B cell (primary cell): ENCODE measurements around the gene CYP4F2. TPM values are rescaled to one million over a fixed set of nuclear protein-coding genes. Genes with fewer than 3 reads are reported as not detected.

Experiments used
- ATAC-seq: fragments of 200-7000 bp; cut with Tn5 transposase; one replicate; pipeline ENCODE4 v1.10.0; 2021; ENCODE audit warnings: low read depth, mild to moderate bottlenecking, moderate number of reproducible peaks, moderate library complexity
- CTCF ChIA-PET: fragments of 350-600 bp; sonication (Branson Sonifier 250); formaldehyde crosslinking; loops from one replicate; lab custom pipeline; 2021; ENCODE audit warnings: antibody characterized with exemption, inconsistent platforms; lab: Charles Lee
- POLR2A ChIA-PET: fragments of 350-600 bp; sonication (Branson Sonifier 250); formaldehyde crosslinking; loops from one replicate; lab custom pipeline; 2021; ENCODE audit warnings: antibody characterized with exemption; lab: Charles Lee
- DNase-seq: peaks from one replicate; pipeline ENCODE4 v3.0.0; 2013
- H2AFZ ChIP-seq: 2 replicates; pipeline ENCODE4 v1.6.1; 2012; ENCODE audit warnings: mild to moderate bottlenecking, low read depth, low read length; ENCODE audit not compliant: insufficient read depth, poor library complexity, severe bottlenecking
- H3K27ac ChIP-seq, 2 donors: 1 replicate in 1 of 2; 2 replicates in 1 of 2; pipeline ENCODE4 v1.5.1; 2012 to 2013; ENCODE audit warnings: low read length in 2 of 2, mild to moderate bottlenecking in 2 of 2, moderate library complexity in 1 of 2
- H3K27me3 ChIP-seq, 4 experiments: fragments of 200-600 bp in 1 of 4; sonication (generic) in 1 of 4; replicated peaks in 1 of 4; 1 replicate in 2 of 4; 2 replicates in 2 of 4; pipeline versions ENCODE4 v1.6.1 to v1.7.0; 2013 to 2016; ENCODE audit warnings: low read length in 3 of 4, mild to moderate bottlenecking in 2 of 4, mixed read lengths in 1 of 4, moderate library complexity in 1 of 4; ENCODE audit not compliant: insufficient read depth in 4 of 4, control insufficient read depth in 3 of 4; ENCODE audit errors: control extremely low read depth in 1 of 4
- H3K36me3 ChIP-seq, 2 experiments: replicated peaks in 1 of 2; 1 replicate in 1 of 2; 2 replicates in 1 of 2; pipeline versions ENCODE4 v1.6.1 to v1.7.1; 2013; ENCODE audit warnings: low read length in 1 of 2; ENCODE audit not compliant: insufficient read depth in 2 of 2, control insufficient read depth in 1 of 2; ENCODE audit errors: control extremely low read depth in 1 of 2, extremely low read depth in 1 of 2
- H3K4me1 ChIP-seq, 2 donors: fragments of 200-600 bp in 1 of 2; sonication (generic) in 1 of 2; 1 replicate in 1 of 2; 2 replicates in 1 of 2; pipeline versions ENCODE4 v1.5.1 to v1.6.1; 2013 to 2017; ENCODE audit warnings: low read length in 2 of 2; ENCODE audit not compliant: control insufficient read depth in 2 of 2, insufficient read depth in 2 of 2
- H3K4me2 ChIP-seq: replicated peaks from 2 replicates; pipeline ENCODE3; 2012; ENCODE audit warnings: mild to moderate bottlenecking, low read depth, low read length; ENCODE audit not compliant: poor library complexity, severe bottlenecking
- H3K4me3 ChIP-seq, 5 experiments: fragments of 200-600 bp in 1 of 5; sonication (generic) in 1 of 5; 1 replicate in 3 of 5; 2 replicates in 2 of 5; pipeline versions ENCODE4 v1.5.1 to v1.7.0; 2011 to 2016; ENCODE audit warnings: low read length in 4 of 5, mild to moderate bottlenecking in 4 of 5, low read depth in 2 of 5, control low read depth in 1 of 5, moderate library complexity in 1 of 5; ENCODE audit not compliant: insufficient read depth in 1 of 5; ENCODE audit errors: control extremely low read depth in 1 of 5, extremely low read depth in 1 of 5
- H3K79me2 ChIP-seq: fragments of 200-600 bp; sonication (generic); one replicate; pipeline ENCODE4 v1.6.0; 2016; ENCODE audit warnings: low read length; ENCODE audit not compliant: control insufficient read depth, insufficient read depth
- H3K9ac ChIP-seq: fragments of 200-600 bp; sonication (generic); 2 replicates; pipeline ENCODE4 v1.6.1; 2017; ENCODE audit warnings: mild to moderate bottlenecking, low read length, moderate library complexity
- H3K9me3 ChIP-seq, 3 donors: one replicate each; pipeline versions ENCODE4 v1.6.1 to v1.7.1; 2013; ENCODE audit warnings: low read length in 2 of 3; ENCODE audit not compliant: control insufficient read depth in 2 of 3, insufficient read depth in 1 of 3; ENCODE audit errors: control extremely low read depth in 1 of 3
- H4K20me1 ChIP-seq: 2 replicates; pipeline ENCODE4 v1.6.0; 2012; ENCODE audit warnings: mild to moderate bottlenecking, low read length; ENCODE audit not compliant: insufficient read depth, control insufficient read depth, poor library complexity, severe bottlenecking
- H3K27ac Mint-ChIP-seq: one replicate; pipeline ENCODE4 v1.8.0; 2021; ENCODE audit warnings: mixed read lengths
- H3K27me3 Mint-ChIP-seq: one replicate; pipeline ENCODE4 v1.8.0; 2021; ENCODE audit warnings: mixed read lengths
- H3K4me1 Mint-ChIP-seq: one replicate; pipeline ENCODE4 v1.8.0; 2021; ENCODE audit warnings: mixed read lengths
- H3K4me3 Mint-ChIP-seq: one replicate; pipeline ENCODE4 v1.8.0; 2021; ENCODE audit warnings: mixed read lengths
- H3K9me3 Mint-ChIP-seq: one replicate; pipeline ENCODE4 v1.8.0; 2022; ENCODE audit warnings: mixed read lengths; ENCODE audit not compliant: insufficient read depth
- EZH2 ChIP-seq: IDR thresholded peaks from 2 replicates; pipeline ENCODE4 v1.6.1; 2012; ENCODE audit warnings: borderline replicate concordance, low read depth, mild to moderate bottlenecking, moderate library complexity, low read length; ENCODE audit not compliant: insufficient read depth, poor library complexity, severe bottlenecking
- WGBS: methylation state at CpG from one replicate; pipeline ENCODE4 v1.1.5; 2013; ENCODE audit warnings: missing lambda C conversion rate; ENCODE audit not compliant: insufficient coverage; 5-methylcytosine and 5-hydroxymethylcytosine counted together
- intact Hi-C: fragments of 100-400 bp; cut with micrococcal nuclease; formaldehyde crosslinking; loops from one replicate; pipeline ENCODE4 v1.10.0; 2022
- polyA plus RNA-seq: library from polyadenylated mRNA; depleted of rRNA; stranded (reverse); fragments of >200 nt; gene quantifications from 2 replicates; pipeline ENCODE4 v1.2.3, GENCODE V29; 2012
- total RNA-seq, 2 donors: library from RNA; stranded (reverse); fragments of 120-200 nt in 1 of 2; gene quantifications; 1 replicate in 1 of 2; 2 replicates in 1 of 2; pipeline versions ENCODE4 v1.2.3 to v1.2.4, GENCODE V29; 2013 to 2022
- TF ChIP-seq, protein P1 (sequence below): fragments of 200-600 bp; IDR thresholded peaks from one replicate; pipeline ENCODE4 v1.8.0; 2022; ENCODE audit warnings: antibody characterized with exemption, mild to moderate bottlenecking

Gene CYP4F2
- total and polyA plus RNA-seq, 2 donors (not counting 1 experiment from before 2014, with no cell fraction given) = not detected

- H3K9ac ChIP-seq = no peak overlapping the region
- DNase-seq (no peak), ATAC-seq (no peak)
- ChIA-PET CTCF (no interaction called here), POLR2A (no interaction called here)
- peaks cover 0 to 3% (median 0%) of the 10 kb centered on the region in 4 experiments for H3K27me3 ChIP-seq
- no peaks in the 10 kb centered on the region for H3K4me1 ChIP-seq
- Mint-ChIP-seq H3K4me1 (no peaks in the 10 kb centered on the region), H3K27me3 (peaks cover 19% of the 10 kb centered on the region), H3K9me3 (no peaks in the 10 kb centered on the region), H3K27ac (no peak overlapping the region), H3K4me3 (no peak overlapping the region)
- TF ChIP-seq EZH2 = no peak
- TF ChIP-seq, protein P1, sequence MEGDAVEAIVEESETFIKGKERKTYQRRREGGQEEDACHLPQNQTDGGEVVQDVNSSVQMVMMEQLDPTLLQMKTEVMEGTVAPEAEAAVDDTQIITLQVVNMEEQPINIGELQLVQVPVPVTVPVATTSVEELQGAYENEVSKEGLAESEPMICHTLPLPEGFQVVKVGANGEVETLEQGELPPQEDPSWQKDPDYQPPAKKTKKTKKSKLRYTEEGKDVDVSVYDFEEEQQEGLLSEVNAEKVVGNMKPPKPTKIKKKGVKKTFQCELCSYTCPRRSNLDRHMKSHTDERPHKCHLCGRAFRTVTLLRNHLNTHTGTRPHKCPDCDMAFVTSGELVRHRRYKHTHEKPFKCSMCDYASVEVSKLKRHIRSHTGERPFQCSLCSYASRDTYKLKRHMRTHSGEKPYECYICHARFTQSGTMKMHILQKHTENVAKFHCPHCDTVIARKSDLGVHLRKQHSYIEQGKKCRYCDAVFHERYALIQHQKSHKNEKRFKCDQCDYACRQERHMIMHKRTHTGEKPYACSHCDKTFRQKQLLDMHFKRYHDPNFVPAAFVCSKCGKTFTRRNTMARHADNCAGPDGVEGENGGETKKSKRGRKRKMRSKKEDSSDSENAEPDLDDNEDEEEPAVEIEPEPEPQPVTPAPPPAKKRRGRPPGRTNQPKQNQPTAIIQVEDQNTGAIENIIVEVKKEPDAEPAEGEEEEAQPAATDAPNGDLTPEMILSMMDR = no peak
- H3K9me3 ChIP-seq = no peaks in the 10 kb centered on the region
- H3K4me3 ChIP-seq = no peak overlapping the region
- no peaks in the 10 kb centered on the region for H4K20me1 ChIP-seq
- 44% methylated on average over 6 of the region's 7 CpGs for WGBS
- no peaks in the 10 kb centered on the region for H3K79me2 ChIP-seq
- no peak overlapping the region for H3K4me2 ChIP-seq
- no peaks in the 10 kb centered on the region for H3K36me3 ChIP-seq
- no peak overlapping the region for H3K27ac ChIP-seq
- intact Hi-C loops = no loop called here
- no peak overlapping the region for H2AFZ ChIP-seq
Observed at GRCh38 chr19:15862444-15862843, 35.4 kb downstream of the CYP4F2 start.

DNA sequence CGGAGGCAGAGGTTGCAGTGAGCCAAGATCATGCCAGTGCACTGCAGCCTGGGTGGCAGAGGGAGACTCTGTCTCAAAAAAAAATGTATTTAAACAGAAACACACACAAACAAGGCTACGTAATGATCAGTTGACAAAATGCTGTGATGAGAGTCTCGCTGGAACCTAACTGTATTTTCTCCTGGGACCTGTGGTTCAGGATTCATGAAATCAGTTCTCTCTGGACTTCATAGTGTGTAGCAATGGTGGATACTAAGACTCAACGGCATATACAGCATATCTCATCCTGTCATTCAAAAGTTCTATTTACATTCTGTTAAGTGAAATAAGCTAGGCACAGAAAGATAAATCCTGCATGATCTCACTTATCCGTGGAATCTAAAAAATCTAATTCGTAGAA, 37.4 kb downstream of the CYP4F2 start:
- no peaks in the 10 kb centered on the region for H3K4me1 ChIP-seq
- intact Hi-C loops = no loop called here
- ATAC-seq = no peak
- no peak overlapping the region for H2AFZ ChIP-seq
- POLR2A ChIA-PET = no interaction called here
- H3K4me3 Mint-ChIP-seq = no peak overlapping the region
- H3K9me3 Mint-ChIP-seq = no peaks in the 10 kb centered on the region
- 40% methylated on average over 1 of the region's 6 CpGs for WGBS
- no peak for TF ChIP-seq EZH2
- TF ChIP-seq, protein P1 = no peak
- no peak overlapping the region for H3K4me3 ChIP-seq
- no peak overlapping the region for H3K27ac Mint-ChIP-seq
- CTCF ChIA-PET = no interaction called here
- H3K4me2 ChIP-seq = no peak overlapping the region
- H3K36me3 ChIP-seq = no peaks in the 10 kb centered on the region
- H3K27ac ChIP-seq = no peak overlapping the region
- H3K9ac ChIP-seq = no peak overlapping the region
- no peaks in the 10 kb centered on the region for H3K9me3 ChIP-seq
- no peak for DNase-seq
- H3K79me2 ChIP-seq = no peaks in the 10 kb centered on the region
- peaks cover 0 to 3% (median 0%) of the 10 kb centered on the region in 4 experiments for H3K27me3 ChIP-seq
- no peaks in the 10 kb centered on the region for H4K20me1 ChIP-seq
- no peaks in the 10 kb centered on the region for H3K4me1 Mint-ChIP-seq
- H3K27me3 Mint-ChIP-seq = peaks cover 16% of the 10 kb centered on the region
